ENCODE measurements around the gene KDM4B.

Gene KDM4B

GRCh38 chr19:4977299-4978174 is 8.6 kb downstream of the KDM4B start:
- Histone ChIP-seq H3K4me3 (peak overlapping the region; percentile 5 to 58 (median 37); a peak in 14 of 20 replicates), H3K9ac (peak overlapping the region; percentile 68 to 74 (median 74)), H3K9me3 (replicated peaks in 1 of 11) (no peaks in the 10 kb centered on the region), H3K4me1 (peaks cover 92 to 97% (median 95%) of the 10 kb centered on the region in 10 experiments), H3K27me3 (no peaks in the 10 kb centered on the region), H3K36me3 (peaks cover 0 to 16% (median 0%) of the 10 kb centered on the region in 11 experiments; a peak in 6 of 22 replicates), H4K20me1 (peaks cover 50 to 100% (median 100%) of the 10 kb centered on the region in 11 experiments), H3K27ac (peak overlapping the region; percentile 38 to 90 (median 81); a peak in 21 of 22 replicates), H3K4me2 (peak overlapping the region; percentile 87 to 100 (median 98))
- TF ChIP-seq Cebpa-rat (IDR thresholded peaks at IDR 0.05) = no peak

GRCh38 chr19:4979211-4979807 is 10.4 kb downstream of the KDM4B start:
- peaks cover 87 to 96% (median 94%) of the 10 kb centered on the region in 10 experiments for H3K4me1 ChIP-seq
- H3K4me2 ChIP-seq = peak overlapping the region; percentile 87 to 100 (median 98)
- no peak overlapping the region for H3K4me3 ChIP-seq
- TF ChIP-seq Cebpa-rat (IDR thresholded peaks at IDR 0.05) = no peak
- peak overlapping the region in 9 of 11 experiments; percentile 2 to 85 (median 33); a peak in 12 of 22 replicates for H3K27ac ChIP-seq
- H3K9me3 ChIP-seq (replicated peaks in 1 of 11) = no peaks in the 10 kb centered on the region
- peak overlapping the region in 10 of 11 experiments; percentile 4 to 52 (median 36); a peak in 10 of 22 replicates for H3K9ac ChIP-seq
- no peaks in the 10 kb centered on the region for H3K27me3 ChIP-seq
- peaks cover 0 to 29% (median 7%) of the 10 kb centered on the region in 11 experiments; a peak in 10 of 22 replicates for H3K36me3 ChIP-seq
- H4K20me1 ChIP-seq = peaks cover 63 to 100% (median 100%) of the 10 kb centered on the region in 11 experiments

- TF ChIP-seq Cebpa-rat (IDR thresholded peaks at IDR 0.05) = 0 out of 22 replicates have a peak, but pooled peaks of 1 of the 11 experiments have one; percentile 12
- Histone ChIP-seq H3K4me2 (peak overlapping the region; percentile 87 to 100 (median 98); a peak in 19 of 22 replicates), H4K20me1 (peaks cover 66 to 100% (median 100%) of the 10 kb centered on the region in 11 experiments), H3K9me3 (replicated peaks in 1 of 11) (no peaks in the 10 kb centered on the region), H3K4me3 (no peak overlapping the region), H3K27me3 (no peaks in the 10 kb centered on the region), H3K27ac (peak overlapping the region in 3 of 11 experiments; percentile 19 to 68 (median 29); a peak in 1 of 22 replicates), H3K9ac (peak overlapping the region in 2 of 11 experiments; percentile 24 to 45; a peak in 1 of 22 replicates), H3K4me1 (peaks cover 86 to 96% (median 94%) of the 10 kb centered on the region in 10 experiments), H3K36me3 (peaks cover 0 to 29% (median 7%) of the 10 kb centered on the region in 11 experiments; a peak in 10 of 22 replicates)
These were observed 11.2 kb downstream of the KDM4B start for GRCh38 chr19:4980067-4980466.

GRCh38 chr19:4980838-4981680 is 12.1 kb downstream of the KDM4B start:
- TF ChIP-seq Cebpa-rat (IDR thresholded peaks at IDR 0.05) = no peak
- Histone ChIP-seq H3K27ac (peak overlapping the region in 4 of 11 experiments; percentile 15 to 41 (median 26); a peak in 6 of 22 replicates), H3K4me2 (peak overlapping the region; percentile 22 to 100 (median 46); a peak in 20 of 22 replicates), H3K9me3 (replicated peaks in 1 of 11) (no peaks in the 10 kb centered on the region), H3K4me1 (peaks cover 85 to 96% (median 94%) of the 10 kb centered on the region in 10 experiments), H3K4me3 (no peak overlapping the region), H4K20me1 (peaks cover 75 to 100% (median 100%) of the 10 kb centered on the region in 11 experiments), H3K9ac (peak overlapping the region in 6 of 11 experiments; percentile 9 to 45 (median 28); a peak in 6 of 22 replicates), H3K36me3 (peaks cover 0 to 38% (median 7%) of the 10 kb centered on the region in 11 experiments; a peak in 10 of 22 replicates), H3K27me3 (no peaks in the 10 kb centered on the region)

- Histone ChIP-seq H3K27me3 (no peaks in the 10 kb centered on the region), H3K9ac (peak overlapping the region in 3 of 11 experiments; percentile 23 to 45 (median 34); a peak in 4 of 22 replicates), H4K20me1 (peaks cover 81 to 100% (median 100%) of the 10 kb centered on the region in 11 experiments), H3K36me3 (peaks cover 0 to 44% (median 7%) of the 10 kb centered on the region in 11 experiments; a peak in 10 of 22 replicates), H3K4me2 (peak overlapping the region; percentile 22 to 95 (median 46); a peak in 16 of 22 replicates), H3K4me3 (no peak overlapping the region), H3K4me1 (peaks cover 85 to 96% (median 94%) of the 10 kb centered on the region in 10 experiments), H3K9me3 (replicated peaks in 1 of 11) (no peaks in the 10 kb centered on the region), H3K27ac (peak overlapping the region in 3 of 11 experiments; percentile 15 to 41 (median 34); a peak in 3 of 22 replicates)
- TF ChIP-seq Cebpa-rat (IDR thresholded peaks at IDR 0.05) = no peak
These were observed 12.7 kb downstream of the KDM4B start for GRCh38 chr19:4981681-4981958.

GRCh38 chr19:4983346-4984105 is 14.6 kb downstream of the KDM4B start:
- peak overlapping the region in 10 of 11 experiments; percentile 3 to 57 (median 43); a peak in 13 of 22 replicates for H3K9ac ChIP-seq
- H4K20me1 ChIP-seq = peaks cover 96 to 100% (median 100%) of the 10 kb centered on the region in 11 experiments
- H3K27ac ChIP-seq = peak overlapping the region in 6 of 11 experiments; percentile 1 to 49 (median 36); a peak in 4 of 22 replicates
- H3K9me3 ChIP-seq (replicated peaks in 1 of 11) = no peaks in the 10 kb centered on the region
- H3K4me1 ChIP-seq = peaks cover 84 to 96% (median 94%) of the 10 kb centered on the region in 10 experiments
- no peak for TF ChIP-seq Cebpa-rat (IDR thresholded peaks at IDR 0.05)
- H3K4me2 ChIP-seq = peak overlapping the region; percentile 34 to 91 (median 81)
- no peaks in the 10 kb centered on the region for H3K27me3 ChIP-seq
- H3K4me3 ChIP-seq = no peak overlapping the region
- peaks cover 0 to 37% (median 5%) of the 10 kb centered on the region in 11 experiments; a peak in 9 of 22 replicates for H3K36me3 ChIP-seq

GRCh38 chr19:4984106-4984380 is 15.1 kb downstream of the KDM4B start:
- Histone ChIP-seq H3K4me2 (peak overlapping the region; percentile 34 to 91 (median 81)), H4K20me1 (peaks cover 96 to 100% (median 100%) of the 10 kb centered on the region in 11 experiments), H3K27ac (peak overlapping the region in 8 of 11 experiments; percentile 1 to 49 (median 26); a peak in 8 of 22 replicates), H3K36me3 (peaks cover 0 to 37% (median 5%) of the 10 kb centered on the region in 11 experiments; a peak in 9 of 22 replicates), H3K27me3 (no peaks in the 10 kb centered on the region), H3K9me3 (replicated peaks in 1 of 11) (no peaks in the 10 kb centered on the region), H3K4me1 (peaks cover 84 to 96% (median 94%) of the 10 kb centered on the region in 10 experiments), H3K4me3 (no peak overlapping the region), H3K9ac (peak overlapping the region in 10 of 11 experiments; percentile 3 to 57 (median 48); a peak in 17 of 22 replicates)
- no peak for TF ChIP-seq Cebpa-rat (IDR thresholded peaks at IDR 0.05)
